Smooth muscle cell (in vitro differentiated cells): ENCODE results near the gene NEDD4L. TPM values are rescaled to one million over a fixed set of nuclear protein-coding genes. Genes with fewer than 3 reads are reported as not detected.

Experiments used
- DNase-seq: peaks from one replicate; lab custom pipeline; 2025; ENCODE audit not compliant: unreplicated experiment; lab: John Stamatoyannopoulos, UW
- H2AFZ ChIP-seq: fragments of 200-600 bp; sonication (generic); 2 replicates; pipeline ENCODE4 v1.6.0; 2016; ENCODE audit warnings: antibody characterized with exemption, low read depth, mild to moderate bottlenecking
- H3F3A ChIP-seq: fragments of 200-600 bp; sonication (generic); 2 replicates; pipeline ENCODE4 v1.6.0; 2017; ENCODE audit warnings: antibody characterized with exemption, low read depth
- H3K27ac ChIP-seq: fragments of 200-600 bp; sonication (generic); 2 replicates; pipeline ENCODE4 v1.5.1; 2016; ENCODE audit warnings: low read depth, mild to moderate bottlenecking
- H3K27me3 ChIP-seq: fragments of 200-600 bp; sonication (generic); 2 replicates; pipeline ENCODE4 v1.6.1; 2016; ENCODE audit warnings: low read depth, mild to moderate bottlenecking
- H3K36me3 ChIP-seq: fragments of 200-600 bp; sonication (generic); 2 replicates; pipeline ENCODE4 v1.5.1; 2016; ENCODE audit warnings: low read depth
- H3K4me1 ChIP-seq: fragments of 200-600 bp; sonication (generic); 2 replicates; pipeline ENCODE4 v1.5.1; 2016; ENCODE audit warnings: low read depth
- H3K4me2 ChIP-seq: fragments of 200-600 bp; sonication (generic); 2 replicates; pipeline ENCODE4 v1.6.0; 2016; ENCODE audit warnings: mild to moderate bottlenecking
- H3K4me3 ChIP-seq: fragments of 200-600 bp; sonication (generic); 2 replicates; pipeline ENCODE4 v1.5.1; 2016; ENCODE audit warnings: mild to moderate bottlenecking
- H3K79me2 ChIP-seq: fragments of 200-600 bp; sonication (generic); 2 replicates; pipeline ENCODE4 v1.6.0; 2016; ENCODE audit warnings: low read depth, mild to moderate bottlenecking
- H3K9ac ChIP-seq: fragments of 200-600 bp; sonication (generic); 2 replicates; pipeline ENCODE4 v1.6.0; 2016; ENCODE audit warnings: low read depth
- H3K9me3 ChIP-seq: fragments of 200-600 bp; sonication (generic); replicated peaks from 2 replicates; pipeline ENCODE4 v1.5.1; 2016; ENCODE audit warnings: low read depth
- H4K20me1 ChIP-seq: fragments of 200-600 bp; sonication (generic); 2 replicates; pipeline ENCODE4 v1.6.0; 2016; ENCODE audit warnings: low read depth
- CTCF ChIP-seq: fragments of 200-600 bp; sonication (generic); IDR thresholded peaks from 2 replicates; pipeline ENCODE4 v1.5.1; 2017; ENCODE audit warnings: borderline replicate concordance, mild to moderate bottlenecking, antibody characterized with exemption; ENCODE audit not compliant: insufficient read depth, poor library complexity, severe bottlenecking
- WGBS: methylation state at CpG from one replicate; pipeline ENCODE4 v1.1.7; 2016; ENCODE audit warnings: low lambda C conversion rate; 5-methylcytosine and 5-hydroxymethylcytosine counted together
- polyA plus RNA-seq: library from polyadenylated mRNA; unstranded; fragments of >200 nt; fragmentation: Nextera tagmentation; extraction: Ambion mirVana; gene quantifications from 2 replicates; pipeline ENCODE4 v1.2.1, GENCODE V29; 2016
- total RNA-seq: library from RNA; depleted of rRNA; stranded (reverse); fragments of >200 nt; gene quantifications from 2 replicates; pipeline ENCODE4 v1.2.3, GENCODE V29; 2014

NEDD4L gene
- total and polyA plus RNA-seq, 2 experiments from 2014 or later = 8.7 to 41.3 TPM

- H4K20me1 ChIP-seq = no peaks in the 10 kb centered on the region
- H3K27me3 ChIP-seq = no peaks in the 10 kb centered on the region
- no peaks in the 10 kb centered on the region for H3K36me3 ChIP-seq
- DNase-seq = no peak
- no peaks in the 10 kb centered on the region for H3K9me3 ChIP-seq
- H3K27ac ChIP-seq = no peak overlapping the region
- H3K4me1 ChIP-seq = peaks cover 5% of the 10 kb centered on the region
- peaks cover 4% of the 10 kb centered on the region for H3F3A ChIP-seq
- H3K9ac ChIP-seq = no peak overlapping the region
- H2AFZ ChIP-seq = no peak overlapping the region
- H3K4me3 ChIP-seq = no peak overlapping the region
- WGBS = 87% methylated on average over 6 of the region's 6 CpGs
- H3K79me2 ChIP-seq = no peaks in the 10 kb centered on the region
- no peak for TF ChIP-seq CTCF
- no peak overlapping the region for H3K4me2 ChIP-seq
Observed at GRCh38 chr18:58267493-58267892, 223.5 kb downstream of the NEDD4L start.

- Histone ChIP-seq H3F3A (peaks cover 4% of the 10 kb centered on the region), H3K79me2 (no peaks in the 10 kb centered on the region), H3K4me3 (no peak overlapping the region), H3K27me3 (no peaks in the 10 kb centered on the region), H2AFZ (no peak overlapping the region), H4K20me1 (no peaks in the 10 kb centered on the region), H3K9me3 (no peaks in the 10 kb centered on the region), H3K4me1 (peaks cover 2% of the 10 kb centered on the region), H3K36me3 (no peaks in the 10 kb centered on the region), H3K27ac (peak overlapping the region; percentile 88), H3K9ac (peak overlapping the region; percentile 73), H3K4me2 (no peak overlapping the region)
- DNase-seq = no peak
- TF ChIP-seq CTCF = no peak
- WGBS = 57% methylated on average over 2 of the region's 2 CpGs
Observed at GRCh38 chr18:58268849-58269248, 224.8 kb downstream of the NEDD4L start.

- Histone ChIP-seq H4K20me1 (no peaks in the 10 kb centered on the region), H3K27me3 (no peaks in the 10 kb centered on the region), H3K27ac (peak overlapping the region; percentile 88), H3K9me3 (no peaks in the 10 kb centered on the region), H3K4me1 (no peaks in the 10 kb centered on the region), H3F3A (peaks cover 4% of the 10 kb centered on the region), H2AFZ (no peak overlapping the region), H3K79me2 (no peaks in the 10 kb centered on the region), H3K4me3 (no peak overlapping the region), H3K36me3 (no peaks in the 10 kb centered on the region), H3K4me2 (peak overlapping the region; percentile 12), H3K9ac (peak overlapping the region; percentile 73)
- no peak for TF ChIP-seq CTCF
- DNase-seq = no peak
- WGBS = 78% methylated on average over 5 of the region's 5 CpGs
Observed at GRCh38 chr18:58269931-58270330, 225.9 kb downstream of the NEDD4L start.

DNA sequence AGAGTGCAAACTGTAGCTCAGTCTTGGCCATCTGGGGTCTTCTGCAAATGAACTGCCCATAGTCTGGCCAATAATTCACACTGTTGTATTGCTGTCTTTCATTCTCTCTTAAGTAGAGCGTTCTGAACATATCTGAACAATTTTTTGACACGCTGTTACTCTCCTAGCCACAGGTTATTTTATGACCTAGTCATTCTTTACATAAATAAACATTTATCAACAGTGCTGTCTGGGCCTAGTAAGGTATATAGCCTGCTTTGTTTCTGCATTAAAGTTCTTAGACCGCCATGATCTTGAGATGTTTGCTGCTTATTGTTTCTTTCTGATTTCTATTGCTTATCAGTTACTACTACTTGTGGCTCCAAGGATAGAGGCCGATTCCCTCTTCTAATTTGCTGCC, 226.4 kb downstream of the NEDD4L start:
- H3K27ac ChIP-seq = peak overlapping the region; percentile 76
- peak overlapping the region; percentile 38 for H3K9ac ChIP-seq

More for the DNA sequence above, 226.4 kb downstream of the NEDD4L start:
- Histone ChIP-seq H3K36me3 (no peaks in the 10 kb centered on the region), H3F3A (peaks cover 4% of the 10 kb centered on the region), H3K4me2 (no peak overlapping the region), H3K27me3 (no peaks in the 10 kb centered on the region), H4K20me1 (no peaks in the 10 kb centered on the region), H3K79me2 (no peaks in the 10 kb centered on the region), H2AFZ (no peak overlapping the region), H3K9me3 (no peaks in the 10 kb centered on the region), H3K4me3 (no peak overlapping the region), H3K4me1 (no peaks in the 10 kb centered on the region)
- no peak for DNase-seq
- 80% methylated on average over 4 of the region's 4 CpGs for WGBS
- TF ChIP-seq CTCF = no peak
